H9 (cell line): Measurements from ENCODE around the gene MDGA2. TPM values are rescaled to one million over a fixed set of nuclear protein-coding genes. Genes with fewer than 3 reads are reported as not detected.

Experiments used
- DNase-seq: peaks from one replicate; pipeline ENCODE4 v3.0.0-alpha.2; 2017
- H2AFZ ChIP-seq: one replicate; pipeline ENCODE4 v1.6.1; 2013; ENCODE audit warnings: mild to moderate bottlenecking, low read length, control low read depth, moderate library complexity
- H2AK5ac ChIP-seq: 2 replicates; pipeline ENCODE4 v1.6.1; 2013; ENCODE audit warnings: low read length, control low read depth, mixed read lengths; ENCODE audit not compliant: insufficient read length
- H2BK120ac ChIP-seq: one replicate; pipeline ENCODE4 v1.6.1; 2013; ENCODE audit warnings: low read depth, mild to moderate bottlenecking, low read length, control low read depth, inconsistent platforms; ENCODE audit not compliant: poor library complexity, severe bottlenecking
- H2BK12ac ChIP-seq: 2 replicates; pipeline ENCODE4 v1.6.1; 2013; ENCODE audit warnings: low read length, control low read depth, mixed read lengths, low read depth; ENCODE audit not compliant: insufficient read length
- H2BK15ac ChIP-seq: 2 replicates; pipeline ENCODE4 v1.6.1; 2013; ENCODE audit warnings: low read depth, low read length, control low read depth
- H2BK20ac ChIP-seq: one replicate; pipeline ENCODE4 v1.6.1; 2013; ENCODE audit warnings: low read depth, mild to moderate bottlenecking, low read length, control low read depth, inconsistent platforms; ENCODE audit not compliant: poor library complexity, severe bottlenecking
- H2BK5ac ChIP-seq: 2 replicates; pipeline ENCODE4 v1.6.1; 2013; ENCODE audit warnings: low read length, control low read depth, mixed read lengths; ENCODE audit not compliant: insufficient read length
- H3K14ac ChIP-seq: 2 replicates; pipeline ENCODE4 v1.6.1; 2013; ENCODE audit warnings: low read length, control low read depth; ENCODE audit not compliant: insufficient read depth
- H3K18ac ChIP-seq: 2 replicates; pipeline ENCODE4 v1.6.1; 2013; ENCODE audit warnings: low read depth, mild to moderate bottlenecking, mixed read lengths, low read length, control low read depth; ENCODE audit not compliant: insufficient read length
- H3K23ac ChIP-seq: 2 replicates; pipeline ENCODE4 v1.6.1; 2013; ENCODE audit warnings: low read length, control low read depth, mixed read lengths, low read depth; ENCODE audit not compliant: insufficient read length
- H3K23me2 ChIP-seq: 2 replicates; pipeline ENCODE4 v1.6.1; 2013; ENCODE audit warnings: low read depth, mild to moderate bottlenecking, mixed read lengths, low read length, control low read depth; ENCODE audit not compliant: insufficient read length, poor library complexity, severe bottlenecking
- H3K27ac ChIP-seq: 2 replicates; pipeline ENCODE4 v1.5.1; 2013; ENCODE audit warnings: low read length, control low read depth, mixed read lengths, low read depth; ENCODE audit not compliant: insufficient read length
- H3K27me3 ChIP-seq: 2 replicates; pipeline ENCODE4 v1.6.1; 2013; ENCODE audit warnings: low read length, control low read depth, inconsistent platforms; ENCODE audit not compliant: insufficient read depth
- H3K4ac ChIP-seq: 2 replicates; pipeline ENCODE4 v1.6.1; 2013; ENCODE audit warnings: low read depth, mild to moderate bottlenecking, control low read depth, inconsistent platforms, low read length, moderate library complexity
- H3K4me1 ChIP-seq: 2 replicates; pipeline ENCODE4 v1.6.1; 2013; ENCODE audit warnings: low read length, control low read depth, inconsistent platforms; ENCODE audit not compliant: insufficient read depth
- H3K4me2 ChIP-seq: 2 replicates; pipeline ENCODE4 v1.6.1; 2013; ENCODE audit warnings: low read length, control low read depth, mixed read lengths; ENCODE audit not compliant: insufficient read length, insufficient read depth
- H3K56ac ChIP-seq: 2 replicates; pipeline ENCODE4 v1.6.1; 2013; ENCODE audit warnings: low read depth, mild to moderate bottlenecking, mixed read lengths, low read length, control low read depth; ENCODE audit not compliant: insufficient read length
- H3K79me1 ChIP-seq: 2 replicates; pipeline ENCODE4 v1.6.1; 2013; ENCODE audit warnings: low read depth, mild to moderate bottlenecking, moderate library complexity, low read length, control low read depth, inconsistent platforms; ENCODE audit not compliant: insufficient read depth, poor library complexity, severe bottlenecking
- H3K79me2 ChIP-seq: 2 replicates; pipeline ENCODE4 v1.6.1; 2013; ENCODE audit warnings: low read length, control low read depth, inconsistent platforms; ENCODE audit not compliant: insufficient read depth
- H3K9ac ChIP-seq: 2 replicates; pipeline ENCODE4 v1.6.1; 2013; ENCODE audit warnings: low read length, control low read depth, mixed read lengths; ENCODE audit not compliant: insufficient read length; ENCODE audit errors: extremely low read depth
- H3K9me3 ChIP-seq: one replicate; pipeline ENCODE4 v1.6.1; 2013; ENCODE audit warnings: low read depth, low read length, inconsistent platforms; ENCODE audit not compliant: control insufficient read depth
- H3T11ph ChIP-seq: one replicate; pipeline ENCODE4 v1.6.1; 2013; ENCODE audit warnings: mild to moderate bottlenecking, low read length, control low read depth, inconsistent platforms
- H4K20me1 ChIP-seq: one replicate; pipeline ENCODE4 v1.6.1; 2013; ENCODE audit not compliant: control insufficient read depth, insufficient read length, insufficient read depth
- H4K5ac ChIP-seq: 2 replicates; pipeline ENCODE4 v1.6.1; 2013; ENCODE audit warnings: low read depth, mild to moderate bottlenecking, mixed read lengths, low read length, control low read depth; ENCODE audit not compliant: insufficient read length
- H4K8ac ChIP-seq: replicated peaks from 2 replicates; pipeline ENCODE4 v1.6.1; 2013; ENCODE audit warnings: low read length, control low read depth, mixed read lengths, low read depth; ENCODE audit not compliant: insufficient read length
- H4K91ac ChIP-seq: 2 replicates; pipeline ENCODE4 v1.6.1; 2013; ENCODE audit warnings: low read depth, mild to moderate bottlenecking, moderate library complexity, mixed read lengths, low read length, control low read depth; ENCODE audit not compliant: insufficient read length
- H3K27ac Mint-ChIP-seq, 3 experiments: 2 replicates in 2 of 3; 3 replicates in 1 of 3; pipeline ENCODE4 v1.8.0; 2020 to 2021; ENCODE audit warnings: mixed read lengths in 3 of 3, mild to moderate bottlenecking in 1 of 3, moderate library complexity in 1 of 3
- H3K27me3 Mint-ChIP-seq: 2 replicates; pipeline ENCODE4 v1.8.0; 2021; ENCODE audit warnings: low read depth, mild to moderate bottlenecking, moderate library complexity, mixed read lengths
- H3K36me3 Mint-ChIP-seq, 3 experiments: 2 replicates in 2 of 3; 3 replicates in 1 of 3; pipeline ENCODE4 v1.8.0; 2020 to 2021; ENCODE audit warnings: low read depth in 3 of 3, mixed read lengths in 3 of 3; ENCODE audit not compliant: insufficient read depth in 1 of 3
- H3K4me1 Mint-ChIP-seq, 2 experiments: 2 replicates each; pipeline ENCODE4 v1.8.0; 2020; ENCODE audit warnings: mixed read lengths in 2 of 2
- H3K4me3 Mint-ChIP-seq, 2 experiments: 2 replicates in 1 of 2; 3 replicates in 1 of 2; pipeline ENCODE4 v1.8.0; 2020 to 2021; ENCODE audit warnings: mild to moderate bottlenecking in 2 of 2, mixed read lengths in 2 of 2, moderate library complexity in 1 of 2
- H3K9me3 Mint-ChIP-seq, 2 experiments: 2 replicates in 1 of 2; 3 replicates in 1 of 2; pipeline ENCODE4 v1.8.0; 2020; ENCODE audit warnings: mild to moderate bottlenecking in 2 of 2, mixed read lengths in 2 of 2, moderate library complexity in 1 of 2
- CTCF ChIP-seq: fragments of 200-600 bp; sonication (generic); conservative IDR thresholded peaks from 3 replicates; pipeline ENCODE4 v1.8.0; 2021; ENCODE audit warnings: antibody characterized with exemption, mild to moderate bottlenecking
- WGBS: extraction: QIAGEN DNeasy Blood & Tissue Kit; methylation state at CpG from one replicate; pipeline ENCODE4 v1.1.7; 2013; ENCODE audit warnings: missing lambda C conversion rate, low lambda C conversion rate, mixed read lengths; ENCODE audit not compliant: insufficient read length; ENCODE audit errors: extremely low coverage; 5-methylcytosine and 5-hydroxymethylcytosine counted together
- total RNA-seq: library from RNA; stranded (reverse); gene quantifications from 2 replicates; pipeline ENCODE4 v1.2.1, GENCODE V29; 2021

The MDGA2 gene
- total RNA-seq, 1 experiment from 2014 or later: 1.9 TPM

DNA sequence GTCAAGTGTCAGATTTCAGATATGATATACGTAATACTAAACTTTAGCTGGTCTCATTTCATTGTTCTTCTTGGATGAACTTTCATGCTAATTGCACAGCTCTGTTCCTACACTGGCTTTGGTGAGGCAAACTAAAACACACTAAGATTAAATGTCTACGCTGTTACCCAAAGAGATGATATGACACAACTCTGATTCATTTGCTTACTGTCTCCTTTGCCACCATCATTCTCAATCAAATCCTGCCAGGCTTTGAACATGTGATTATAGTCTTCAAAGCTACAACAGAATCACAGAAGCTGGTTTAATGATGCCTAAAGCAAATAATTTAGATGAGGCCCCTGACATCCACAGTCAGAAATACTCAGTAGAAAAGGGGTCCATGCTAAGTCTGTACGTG lies 37.7 kb downstream of the MDGA2 start:
- no peak overlapping the region for H2BK15ac ChIP-seq

More for the DNA sequence above, 37.7 kb downstream of the MDGA2 start:
- H4K91ac ChIP-seq: no peak overlapping the region
- no peak overlapping the region for H2AK5ac ChIP-seq
- H3K9me3 Mint-ChIP-seq: no peaks in the 10 kb centered on the region
- no peak overlapping the region for H2BK5ac ChIP-seq
- no peaks in the 10 kb centered on the region for H3K4me1 ChIP-seq
- no peaks in the 10 kb centered on the region for H3K9me3 ChIP-seq
- no peak overlapping the region for H3K14ac ChIP-seq
- H3K56ac ChIP-seq: no peak overlapping the region
- H3T11ph ChIP-seq: no peak overlapping the region
- no peak overlapping the region for H3K23ac ChIP-seq
- no peaks in the 10 kb centered on the region for H4K20me1 ChIP-seq
- WGBS: no CpG with 5 or more reads among the region's 3 CpGs
- no peak overlapping the region for H2BK20ac ChIP-seq
- no peak overlapping the region for H3K18ac ChIP-seq
- H3K79me2 ChIP-seq: no peaks in the 10 kb centered on the region
- no peak overlapping the region for H2BK120ac ChIP-seq
- no peak overlapping the region for H2AFZ ChIP-seq
- H3K36me3 Mint-ChIP-seq: no peaks in the 10 kb centered on the region
- no peak overlapping the region for H3K27ac ChIP-seq
- H3K4me1 Mint-ChIP-seq: no peaks in the 10 kb centered on the region
- H3K23me2 ChIP-seq: no peaks in the 10 kb centered on the region
- H3K27ac Mint-ChIP-seq: no peak overlapping the region
- TF ChIP-seq CTCF: no peak
- H4K5ac ChIP-seq: no peak overlapping the region
- no peak overlapping the region for H2BK12ac ChIP-seq
- no peak overlapping the region for H3K4me3 Mint-ChIP-seq
- H4K8ac ChIP-seq: no peak overlapping the region
- H3K79me1 ChIP-seq: no peaks in the 10 kb centered on the region
- no peak overlapping the region for H3K4ac ChIP-seq
- no peak overlapping the region for H3K4me2 ChIP-seq
- peaks cover 2% of the 10 kb centered on the region for H3K27me3 Mint-ChIP-seq
- H3K9ac ChIP-seq: no peak overlapping the region
- H3K27me3 ChIP-seq: no peaks in the 10 kb centered on the region
- no peak for DNase-seq
